GM21825 (cell line): ENCODE data around the gene NOXA1.

Experiments used
- ATAC-seq: cut with Tn5 transposase; IDR thresholded peaks from one replicate; pipeline ENCODE4 v1.9.1; 2021; ENCODE audit warnings: mild to moderate bottlenecking, moderate library complexity; ENCODE audit not compliant: unreplicated experiment

Gene NOXA1

GRCh38 chr9:137452761-137453642, 29.8 kb downstream of the NOXA1 start:
- ATAC-seq, result no peak

DNA sequence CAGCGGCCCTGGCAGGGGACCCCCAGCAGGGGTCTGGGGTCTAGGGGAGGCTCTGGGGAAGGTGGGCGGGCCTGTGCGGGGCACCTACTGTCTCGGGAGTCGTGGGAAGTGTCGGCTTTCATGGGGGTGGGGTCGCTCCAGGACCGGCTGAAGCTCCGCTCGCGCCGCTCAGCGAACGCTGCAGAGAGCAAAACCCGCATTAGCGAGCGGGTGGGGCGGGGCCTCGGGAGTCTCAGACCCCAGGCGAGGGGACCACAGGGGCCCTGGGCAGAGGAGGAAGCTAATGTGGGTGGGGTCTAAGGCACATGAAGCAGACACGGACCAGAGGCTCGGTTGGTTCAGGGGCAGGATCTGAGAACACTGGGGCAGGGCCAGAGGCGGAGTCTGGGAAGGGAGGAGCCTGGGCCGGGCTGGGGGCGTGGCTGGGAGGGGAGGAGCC, 30.5 kb downstream of the NOXA1 start:
- no peak for ATAC-seq

- ATAC-seq, result no peak
Measured at GRCh38 chr9:137454145-137454596, 31.0 kb downstream of the NOXA1 start.

GRCh38 chr9:137454597-137455358, 31.6 kb downstream of the NOXA1 start:
- no peak for ATAC-seq

GRCh38 chr9:137455359-137455991, 32.3 kb downstream of the NOXA1 start:
- no peak for ATAC-seq

DNA sequence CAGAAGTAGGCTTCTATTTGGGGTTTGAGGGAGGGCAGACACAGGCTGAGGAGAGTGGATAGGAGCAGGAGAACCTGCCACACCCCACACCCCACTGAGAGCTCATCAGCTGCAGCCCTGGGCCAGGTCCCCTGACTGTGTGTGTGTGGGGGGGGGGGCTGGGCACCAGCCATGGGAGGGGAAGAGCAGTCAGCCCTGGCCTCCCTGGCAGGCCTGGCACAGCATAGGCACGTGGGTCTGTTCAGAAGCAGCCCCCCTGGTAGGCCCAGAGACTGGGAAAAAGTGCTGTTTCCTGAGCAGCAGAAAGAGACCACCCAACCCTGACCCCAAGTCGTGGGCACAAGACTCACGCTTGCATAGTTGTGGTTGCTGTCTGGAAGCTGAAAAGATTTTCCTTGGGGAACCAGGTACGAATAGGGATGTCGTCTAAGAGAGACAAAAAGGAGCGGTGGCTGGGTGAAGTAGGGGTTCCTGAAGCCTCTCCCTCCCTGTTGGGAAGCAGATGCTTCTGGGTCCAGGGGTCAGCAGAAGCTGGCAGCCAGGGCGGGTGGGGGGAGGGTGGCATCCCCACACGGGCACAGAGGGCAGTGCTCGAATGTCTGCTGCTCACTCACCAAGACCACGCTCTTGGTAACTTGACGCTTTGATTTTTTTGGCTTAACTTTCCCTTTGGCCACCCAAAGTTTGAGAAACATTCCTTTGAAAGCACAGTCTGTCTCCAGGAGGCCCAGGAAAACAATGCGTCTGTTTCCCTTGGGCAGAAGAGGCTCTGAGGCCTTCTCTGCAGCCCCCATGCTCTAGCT, 33.1 kb downstream of the NOXA1 start:
- no peak for ATAC-seq

DNA sequence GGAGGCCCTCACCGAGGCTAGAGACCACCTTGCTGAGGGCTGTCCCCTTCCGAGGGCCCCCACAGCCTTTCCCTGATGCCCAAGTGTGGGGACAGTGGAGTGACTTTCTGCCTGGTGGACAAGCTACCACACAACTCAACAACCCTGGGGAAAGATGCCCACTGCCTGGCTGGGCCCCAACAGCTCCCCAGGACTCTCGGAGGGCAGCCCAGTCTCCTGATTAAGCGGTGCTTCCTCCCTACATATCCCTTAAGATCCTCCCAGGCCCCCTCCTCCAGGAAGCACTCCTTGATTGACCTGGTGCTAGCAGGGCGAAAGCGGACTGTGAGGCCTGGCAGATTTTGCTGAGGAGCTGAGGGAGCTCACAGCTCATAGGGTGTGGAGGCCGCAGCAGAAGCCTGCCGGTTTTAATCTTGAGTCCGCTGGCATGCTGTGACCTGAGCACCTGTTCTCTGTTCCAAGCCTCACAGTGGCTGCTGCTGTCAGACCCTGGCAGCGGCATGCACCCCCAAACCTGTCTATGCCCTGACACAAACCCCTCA, 33.7 kb downstream of the NOXA1 start:
- ATAC-seq, result no peak

- ATAC-seq, result no peak
Measured at GRCh38 chr9:137457406-137458193, 34.4 kb downstream of the NOXA1 start.

DNA sequence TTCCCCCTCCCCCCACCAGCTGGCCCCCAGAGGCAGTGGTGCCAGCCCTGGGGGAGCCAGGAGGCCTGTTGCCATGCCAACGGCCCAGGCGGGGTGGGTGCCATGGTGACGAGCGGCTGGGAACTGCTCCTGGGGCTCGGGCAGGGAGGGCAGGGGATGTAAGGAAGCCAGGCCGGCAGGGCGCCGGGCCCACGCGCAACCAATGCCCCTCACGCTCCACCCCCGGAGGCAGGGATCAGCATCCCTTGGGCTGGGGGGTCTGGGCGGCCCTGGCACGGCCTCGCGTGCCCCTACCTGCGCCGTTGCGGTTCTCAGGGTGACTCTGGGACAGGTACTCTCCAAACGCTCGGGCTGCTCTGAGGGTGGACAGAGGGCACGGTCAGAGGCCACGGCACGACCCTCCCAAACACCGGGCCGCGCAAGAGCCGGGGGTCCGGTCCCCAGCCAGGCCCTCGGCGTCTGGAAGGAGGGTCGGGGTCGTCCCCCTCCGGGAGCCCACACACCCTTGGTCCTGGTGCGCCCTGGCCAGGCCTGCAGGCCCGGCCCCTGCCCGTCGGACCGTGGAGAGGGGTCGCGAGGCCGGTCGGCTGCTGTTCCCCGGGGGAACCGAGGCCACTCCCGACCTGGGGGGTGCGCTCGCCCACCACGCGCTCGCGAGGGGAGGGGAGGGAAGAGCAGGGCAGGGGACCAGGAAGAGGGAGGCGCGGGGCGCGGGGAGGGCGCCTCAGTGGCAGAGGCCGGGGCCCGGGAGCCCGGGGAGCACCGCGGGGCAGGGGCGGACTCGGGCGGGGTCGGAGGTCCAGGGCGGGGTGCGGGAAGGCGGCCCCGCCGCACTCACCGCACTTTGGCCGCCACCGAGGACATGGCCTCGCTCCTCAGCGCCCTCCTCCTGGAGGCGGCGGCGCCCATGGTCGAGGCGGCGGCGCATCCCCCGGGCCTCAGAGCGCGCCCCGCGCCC, 35.3 kb downstream of the NOXA1 start:
- peak; percentile 9 for ATAC-seq

- ATAC-seq, result peak; percentile 57
Measured at GRCh38 chr9:137459152-137459600, 36.0 kb downstream of the NOXA1 start, which contains the start of gene NSMF. NSMF (minus strand) TSS chr9:137459334; CDS start chr9:137459102, 232 bp downstream.

GRCh38 chr9:137459601-137460362, 36.6 kb downstream of the NOXA1 start:
- ATAC-seq, result no peak

DNA sequence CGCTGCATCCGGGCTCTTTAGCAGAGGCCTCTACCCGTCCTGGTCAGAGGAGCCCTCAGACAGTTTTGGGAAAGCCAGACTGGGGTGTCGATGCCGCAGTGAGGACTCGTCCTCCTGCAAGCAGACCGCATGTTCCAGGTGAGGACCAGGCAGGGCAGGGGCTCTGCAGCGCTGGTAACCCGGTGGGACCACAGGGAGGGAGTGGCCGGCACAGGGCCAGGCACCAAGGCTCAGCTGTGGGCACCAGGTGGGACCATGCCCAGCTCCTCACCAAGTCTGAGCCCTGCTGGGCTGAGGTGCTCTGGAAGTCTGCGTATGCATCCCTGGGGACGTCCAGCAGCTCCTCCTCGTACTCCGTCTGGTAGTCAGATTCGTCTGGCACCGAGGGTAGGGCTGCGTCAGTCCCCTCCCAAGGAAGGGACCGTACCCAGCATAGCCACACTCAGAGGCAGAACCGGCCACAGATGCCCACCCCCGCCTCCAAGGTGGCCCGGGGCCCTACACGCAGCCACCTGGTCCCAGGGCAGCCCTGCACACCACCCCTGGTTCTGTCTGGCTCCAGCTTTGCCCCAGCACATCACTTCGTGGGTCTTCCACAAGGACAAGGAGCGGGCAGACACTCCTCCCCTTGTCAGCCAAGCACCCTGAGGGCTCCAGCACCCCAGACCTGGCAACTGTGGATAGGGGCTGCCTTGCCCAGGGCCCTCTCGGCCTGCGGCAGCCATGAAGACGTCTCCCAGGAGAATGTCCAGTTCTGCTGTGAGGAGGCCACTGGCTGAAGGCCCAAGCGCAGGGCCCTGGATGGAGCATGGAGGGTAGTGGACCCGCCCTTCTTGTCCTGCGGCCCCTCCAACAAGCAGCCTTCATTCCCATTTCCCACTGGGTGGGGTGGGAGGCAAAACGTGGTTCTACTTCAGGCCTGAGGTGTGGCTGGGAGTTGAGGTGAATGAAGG, 37.4 kb downstream of the NOXA1 start:
- no peak for ATAC-seq

DNA sequence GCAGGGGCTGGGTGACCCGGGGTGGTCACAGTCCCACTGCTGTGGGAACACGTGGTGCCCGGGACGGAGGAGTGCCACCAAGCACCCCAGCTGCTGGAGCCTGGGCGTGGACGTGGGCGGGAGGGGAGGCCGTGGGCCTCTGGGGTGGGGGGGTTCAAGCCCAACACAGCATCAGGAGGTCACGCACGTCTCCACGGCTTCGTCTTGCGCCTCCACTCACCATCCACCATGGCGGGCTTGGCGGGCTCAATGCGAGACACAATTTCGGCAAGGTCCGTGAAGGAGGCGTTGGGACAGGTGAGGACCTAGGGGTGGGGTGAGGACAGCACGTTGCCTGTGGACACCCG, 38.1 kb downstream of the NOXA1 start:
- no peak for ATAC-seq

GRCh38 chr9:137461663-137462395, 38.6 kb downstream of the NOXA1 start:
- peak; percentile 40 for ATAC-seq

- no peak for ATAC-seq
Measured at GRCh38 chr9:137462396-137462985, 39.3 kb downstream of the NOXA1 start.
